HepG2 (cell line): ENCODE measurements around the gene LGR6. TPM values are rescaled to one million over a fixed set of nuclear protein-coding genes. Genes with fewer than 3 reads are reported as not detected.
A peak's percentile ranks its signal among the peaks of the same experiment; 100 is the strongest.

Source experiments
- ATAC-seq: fragments of 200-7000 bp; cut with Tn5 transposase; 3 replicates; pipeline ENCODE4 v1.9.1; 2020; ENCODE audit warnings: mild to moderate bottlenecking, moderate library complexity
- BruUV-seq: library from RNA; stranded (reverse); fragments of 400-500 nt; replicated peaks from 2 replicates; lab custom pipeline; 2021; lab: Mats Ljungman, UMichigan
- CTCF ChIA-PET: fragments of 300-600 bp; formaldehyde crosslinking; extraction: SDS; loops from one replicate; lab custom pipeline; 2021; ENCODE audit warnings: low total read pairs, inconsistent platforms, low intra/inter-chr PET ratio; lab: Yijun Ruan, JAX
- POLR2A ChIA-PET: fragments of 350-600 bp; sonication (Branson Sonifier 250); formaldehyde crosslinking; loops from one replicate; lab custom pipeline; 2020; ENCODE audit warnings: antibody characterized with exemption, inconsistent platforms; lab: Yijun Ruan, JAX
- DNase-seq: peaks from one replicate; pipeline ENCODE4 v3.0.0-alpha.2; 2015; ENCODE audit warnings: low spot score
- FAIRE-seq: peaks from 3 replicates; lab custom pipeline; 2011; peaks lifted over from hg19 to GRCh38; lab: Jason Lieb, UNC
- H2AFZ ChIP-seq: one replicate; pipeline ENCODE4 v1.6.1; 2011; ENCODE audit warnings: low read length, inconsistent platforms
- H3K27ac ChIP-seq: fragments of 300-600 bp; 3 replicates; pipeline ENCODE4 v1.8.0; 2011; ENCODE audit warnings: mixed run types, mild to moderate bottlenecking, mixed read lengths, low read length, inconsistent platforms; ENCODE audit not compliant: insufficient read depth; ENCODE audit errors: extremely low read length
- H3K27me3 ChIP-seq, 2 experiments: fragments of 200-600 bp in 1 of 2; 2 replicates in 1 of 2; 3 replicates in 1 of 2; pipeline versions ENCODE4 v1.6.0 to v1.8.0; 2011; ENCODE audit warnings: low read length in 2 of 2, mild to moderate bottlenecking in 2 of 2, moderate library complexity in 2 of 2, inconsistent platforms in 1 of 2; ENCODE audit not compliant: insufficient read depth in 2 of 2, control insufficient read depth in 1 of 2
- H3K36me3 ChIP-seq, 2 experiments: fragments of 200-600 bp in 1 of 2; replicated peaks in 1 of 2; 2 replicates in 1 of 2; 3 replicates in 1 of 2; pipeline versions ENCODE4 v1.5.1 to v1.8.0; 2011; ENCODE audit warnings: low read length in 2 of 2, inconsistent platforms in 1 of 2; ENCODE audit not compliant: insufficient read depth in 2 of 2, control insufficient read depth in 1 of 2
- H3K4me1 ChIP-seq: 2 replicates; pipeline ENCODE4 v1.5.1; 2012; ENCODE audit warnings: low read length, inconsistent platforms; ENCODE audit not compliant: insufficient read depth
- H3K4me2 ChIP-seq: 2 replicates; pipeline ENCODE4 v1.6.0; 2011; ENCODE audit warnings: low read depth, low read length, inconsistent platforms
- H3K4me3 ChIP-seq, 3 experiments: fragments of 200-600 bp in 1 of 3; sonication (generic), shearing (Covaris generic) in 1 of 3; replicated peaks in 1 of 3; 2 replicates each; pipeline ENCODE4 v1.5.1; 2011 to 2016; ENCODE audit warnings: low read length in 3 of 3, inconsistent platforms in 2 of 3, low read depth in 2 of 3, mild to moderate bottlenecking in 2 of 3, control low read depth in 1 of 3, mixed read lengths in 1 of 3; ENCODE audit not compliant: insufficient read depth in 1 of 3
- H3K79me2 ChIP-seq: one replicate; pipeline ENCODE4 v1.6.1; 2011; ENCODE audit warnings: low read length, inconsistent platforms; ENCODE audit not compliant: insufficient read depth
- H3K9ac ChIP-seq: 2 replicates; pipeline ENCODE4 v1.6.0; 2011; ENCODE audit warnings: mild to moderate bottlenecking, low read depth, low read length, inconsistent platforms; ENCODE audit not compliant: insufficient read depth
- H3K9me3 ChIP-seq: 2 replicates; pipeline ENCODE4 v1.5.1; 2012; ENCODE audit warnings: mild to moderate bottlenecking, low read length
- H4K20me1 ChIP-seq: 2 replicates; pipeline ENCODE4 v1.6.0; 2011; ENCODE audit warnings: inconsistent platforms, mild to moderate bottlenecking, low read length, moderate library complexity; ENCODE audit not compliant: insufficient read depth
- HNRNPH1 ChIP-seq: fragments of 200-400 bp; formaldehyde crosslinking; optimal IDR thresholded peaks from 2 replicates; pipeline ENCODE3; 2017; ENCODE audit warnings: mild to moderate bottlenecking, low read depth, low read length
- KDM6A ChIP-seq: IDR thresholded peaks from 2 replicates; pipeline ENCODE4 v1.6.1; 2016; ENCODE audit warnings: low read depth
- KLF9 ChIP-seq: IDR thresholded peaks from 2 replicates; pipeline ENCODE4 v1.6.1; 2016; ENCODE audit warnings: low read depth
- LCORL ChIP-seq, 2 experiments: fragments of 450-650 bp in 1 of 2; sonication (generic) in 1 of 2; formaldehyde crosslinking in 1 of 2; IDR thresholded peaks; 2 replicates each; pipeline versions ENCODE4 v1.5.0 to v1.6.1; 2017 to 2020; ENCODE audit warnings: antibody characterized with exemption in 1 of 2, missing genetic modification reagents in 1 of 2
- SMAD9 ChIP-seq: sonication (generic); formaldehyde crosslinking; IDR thresholded peaks from 2 replicates; pipeline ENCODE4 v1.5.1; 2020; ENCODE audit warnings: mild to moderate bottlenecking, missing genetic modification reagents
- ZKSCAN5 ChIP-seq: sonication (generic); formaldehyde crosslinking; IDR thresholded peaks from 2 replicates; pipeline ENCODE4 v1.5.1; 2020; ENCODE audit warnings: mild to moderate bottlenecking, missing genetic modification reagents
- ZNF263 ChIP-seq: sonication (generic); formaldehyde crosslinking; IDR thresholded peaks from 2 replicates; pipeline ENCODE4 v1.4.0; 2020; ENCODE audit warnings: missing genetic modification reagents
- ZNF382 ChIP-seq: sonication (generic); formaldehyde crosslinking; IDR thresholded peaks from 2 replicates; pipeline ENCODE4 v1.5.0; 2020; ENCODE audit warnings: missing genetic modification reagents, mild to moderate bottlenecking, borderline replicate concordance
- ZNF713 ChIP-seq: sonication (generic); formaldehyde crosslinking; IDR thresholded peaks from 2 replicates; pipeline ENCODE4 v1.4.0; 2020; ENCODE audit warnings: mild to moderate bottlenecking, missing genetic modification reagents
- WGBS: methylation state at CpG from one replicate; pipeline ENCODE4 v1.1.6; 2017; ENCODE audit warnings: low lambda C conversion rate; 5-methylcytosine and 5-hydroxymethylcytosine counted together
- in situ Hi-C: cut with HindIII; loops from 2 replicates; pipeline ENCODE4 v1.10.0; 2017; ENCODE audit warnings: low pct_unique_long_range_greater_than_20kb; ENCODE audit not compliant: extremely low pct_ligation_motif_present
- intact Hi-C: fragments of 100-400 bp; cut with micrococcal nuclease; formaldehyde crosslinking; loops from one replicate; pipeline ENCODE4 v1.10.0; 2022; ENCODE audit not compliant: unreplicated experiment
- polyA plus RNA-seq, 8 experiments: library from polyadenylated mRNA; depleted of rRNA in 3 of 8; stranded (reverse) in 7 of 8; unstranded in 1 of 8; fragments of >200 nt; fragmentation: Illumina TruSeq in 4 of 8; extraction: Trizol in 4 of 8; gene quantifications; 2 replicates each; pipeline versions ENCODE4 v1.2.1 to v1.2.3, GENCODE V29; 2011 to 2016; ENCODE audit warnings: low read depth in 4 of 8, missing spikeins in 1 of 8, mixed read lengths in 1 of 8; ENCODE audit not compliant: insufficient read depth in 1 of 8
- total RNA-seq, 5 experiments: library from RNA; depleted of rRNA; stranded (reverse); fragments of >200 nt; fragmentation: Illumina TruSeq; extraction: Trizol; gene quantifications; 2 replicates each; pipeline ENCODE4 v1.2.3, GENCODE V29; 2016; ENCODE audit warnings: low read depth in 1 of 5
- TF ChIP-seq, protein P1 (sequence below): sonication (generic); formaldehyde crosslinking; IDR thresholded peaks from 2 replicates; pipeline ENCODE4 v1.9.0; 2021; ENCODE audit warnings: mild to moderate bottlenecking, missing genetic modification reagents
- TF ChIP-seq, protein P2 (sequence below): sonication (generic); formaldehyde crosslinking; IDR thresholded peaks from 2 replicates; pipeline ENCODE4 v1.5.0; 2020; ENCODE audit warnings: mild to moderate bottlenecking, missing genetic modification reagents, moderate library complexity
- TF ChIP-seq, protein P3 (sequence below): sonication (generic); formaldehyde crosslinking; IDR thresholded peaks from 2 replicates; pipeline ENCODE4 v1.5.0; 2020; ENCODE audit warnings: mild to moderate bottlenecking, missing genetic modification reagents

Gene LGR6
- total and polyA plus RNA-seq, 2 of the 13 experiments (the other 11 are each of a cell fraction or from before 2014, with no cell fraction given): 0.07 TPM; not detected in 1

DNA sequence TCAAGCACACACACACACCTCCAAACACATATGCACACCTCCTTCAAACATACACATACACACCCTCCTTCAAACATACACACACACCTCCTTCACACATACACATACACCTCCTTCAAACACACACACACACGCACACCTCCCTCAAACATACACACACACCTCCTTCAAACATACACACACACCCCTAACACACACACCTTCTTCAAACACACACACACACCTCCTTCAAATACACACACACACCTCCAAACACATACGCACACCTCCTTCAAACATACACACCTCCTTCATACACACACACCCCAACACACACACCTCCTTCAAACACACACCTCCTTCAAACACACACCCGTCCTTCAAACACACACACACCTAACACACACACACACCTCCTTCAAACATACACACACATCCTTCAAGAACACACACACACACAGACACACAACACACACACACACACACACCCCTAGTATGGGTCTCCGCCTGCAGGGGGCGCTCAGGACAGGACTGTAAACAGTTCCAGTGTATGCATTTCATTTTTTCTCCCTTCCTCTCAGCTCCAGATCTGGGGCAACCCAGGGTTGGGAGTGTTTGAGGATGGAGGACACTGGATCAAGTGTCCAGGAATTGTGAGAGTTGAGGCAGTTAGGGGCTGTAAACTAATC, 12.1 kb downstream of the LGR6 start:
- ChIA-PET CTCF (no interaction called here), POLR2A (no interaction called here)
- in situ Hi-C loops: no loop called here
- no peaks in the 10 kb centered on the region for H3K4me1 ChIP-seq
- DNase-seq (no peak), ATAC-seq (no peak), FAIRE-seq (no peak)
- H3K9me3 ChIP-seq: no peaks in the 10 kb centered on the region
- no peak overlapping the region for H3K4me2 ChIP-seq
- H3K79me2 ChIP-seq: no peaks in the 10 kb centered on the region
- no TSS peak for BruUV-seq
- no peak overlapping the region for H3K27ac ChIP-seq
- no peaks in the 10 kb centered on the region for H3K36me3 ChIP-seq
- H2AFZ ChIP-seq: no peak overlapping the region
- intact Hi-C loops: no loop called here
- WGBS: 39% methylated on average over 5 of the region's 5 CpGs
- no peak overlapping the region for H3K9ac ChIP-seq
- H4K20me1 ChIP-seq: no peaks in the 10 kb centered on the region
- H3K4me3 ChIP-seq: no peak overlapping the region
- peaks cover under 1 to 7% of the 10 kb centered on the region in 2 experiments; a peak in 2 of 5 replicates for H3K27me3 ChIP-seq
- TF ChIP-seq LCORL (IDR thresholded peaks at IDR 0.05): peak; percentile 10; the same call in 1 of the 2 replicates
- no peak for TF ChIP-seq LCORL (CRISPR knock-in tag; IDR thresholded peaks at IDR 0.05)
- TF ChIP-seq ZNF263: no peak
- no peak for TF ChIP-seq HNRNPH1
- TF ChIP-seq KDM6A (CRISPR knock-in tag): no peak
- TF ChIP-seq ZNF713 (CRISPR knock-in tag): no peak
- TF ChIP-seq, protein P1, sequence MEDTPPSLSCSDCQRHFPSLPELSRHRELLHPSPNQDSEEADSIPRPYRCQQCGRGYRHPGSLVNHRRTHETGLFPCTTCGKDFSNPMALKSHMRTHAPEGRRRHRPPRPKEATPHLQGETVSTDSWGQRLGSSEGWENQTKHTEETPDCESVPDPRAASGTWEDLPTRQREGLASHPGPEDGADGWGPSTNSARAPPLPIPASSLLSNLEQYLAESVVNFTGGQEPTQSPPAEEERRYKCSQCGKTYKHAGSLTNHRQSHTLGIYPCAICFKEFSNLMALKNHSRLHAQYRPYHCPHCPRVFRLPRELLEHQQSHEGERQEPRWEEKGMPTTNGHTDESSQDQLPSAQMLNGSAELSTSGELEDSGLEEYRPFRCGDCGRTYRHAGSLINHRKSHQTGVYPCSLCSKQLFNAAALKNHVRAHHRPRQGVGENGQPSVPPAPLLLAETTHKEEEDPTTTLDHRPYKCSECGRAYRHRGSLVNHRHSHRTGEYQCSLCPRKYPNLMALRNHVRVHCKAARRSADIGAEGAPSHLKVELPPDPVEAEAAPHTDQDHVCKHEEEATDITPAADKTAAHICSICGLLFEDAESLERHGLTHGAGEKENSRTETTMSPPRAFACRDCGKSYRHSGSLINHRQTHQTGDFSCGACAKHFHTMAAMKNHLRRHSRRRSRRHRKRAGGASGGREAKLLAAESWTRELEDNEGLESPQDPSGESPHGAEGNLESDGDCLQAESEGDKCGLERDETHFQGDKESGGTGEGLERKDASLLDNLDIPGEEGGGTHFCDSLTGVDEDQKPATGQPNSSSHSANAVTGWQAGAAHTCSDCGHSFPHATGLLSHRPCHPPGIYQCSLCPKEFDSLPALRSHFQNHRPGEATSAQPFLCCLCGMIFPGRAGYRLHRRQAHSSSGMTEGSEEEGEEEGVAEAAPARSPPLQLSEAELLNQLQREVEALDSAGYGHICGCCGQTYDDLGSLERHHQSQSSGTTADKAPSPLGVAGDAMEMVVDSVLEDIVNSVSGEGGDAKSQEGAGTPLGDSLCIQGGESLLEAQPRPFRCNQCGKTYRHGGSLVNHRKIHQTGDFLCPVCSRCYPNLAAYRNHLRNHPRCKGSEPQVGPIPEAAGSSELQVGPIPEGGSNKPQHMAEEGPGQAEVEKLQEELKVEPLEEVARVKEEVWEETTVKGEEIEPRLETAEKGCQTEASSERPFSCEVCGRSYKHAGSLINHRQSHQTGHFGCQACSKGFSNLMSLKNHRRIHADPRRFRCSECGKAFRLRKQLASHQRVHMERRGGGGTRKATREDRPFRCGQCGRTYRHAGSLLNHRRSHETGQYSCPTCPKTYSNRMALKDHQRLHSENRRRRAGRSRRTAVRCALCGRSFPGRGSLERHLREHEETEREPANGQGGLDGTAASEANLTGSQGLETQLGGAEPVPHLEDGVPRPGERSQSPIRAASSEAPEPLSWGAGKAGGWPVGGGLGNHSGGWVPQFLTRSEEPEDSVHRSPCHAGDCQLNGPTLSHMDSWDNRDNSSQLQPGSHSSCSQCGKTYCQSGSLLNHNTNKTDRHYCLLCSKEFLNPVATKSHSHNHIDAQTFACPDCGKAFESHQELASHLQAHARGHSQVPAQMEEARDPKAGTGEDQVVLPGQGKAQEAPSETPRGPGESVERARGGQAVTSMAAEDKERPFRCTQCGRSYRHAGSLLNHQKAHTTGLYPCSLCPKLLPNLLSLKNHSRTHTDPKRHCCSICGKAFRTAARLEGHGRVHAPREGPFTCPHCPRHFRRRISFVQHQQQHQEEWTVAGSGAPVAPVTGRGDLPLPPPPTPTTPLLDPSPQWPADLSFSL: peak; percentile 95
- no peak for TF ChIP-seq ZKSCAN5 (CRISPR knock-in tag)
- TF ChIP-seq, protein P2, sequence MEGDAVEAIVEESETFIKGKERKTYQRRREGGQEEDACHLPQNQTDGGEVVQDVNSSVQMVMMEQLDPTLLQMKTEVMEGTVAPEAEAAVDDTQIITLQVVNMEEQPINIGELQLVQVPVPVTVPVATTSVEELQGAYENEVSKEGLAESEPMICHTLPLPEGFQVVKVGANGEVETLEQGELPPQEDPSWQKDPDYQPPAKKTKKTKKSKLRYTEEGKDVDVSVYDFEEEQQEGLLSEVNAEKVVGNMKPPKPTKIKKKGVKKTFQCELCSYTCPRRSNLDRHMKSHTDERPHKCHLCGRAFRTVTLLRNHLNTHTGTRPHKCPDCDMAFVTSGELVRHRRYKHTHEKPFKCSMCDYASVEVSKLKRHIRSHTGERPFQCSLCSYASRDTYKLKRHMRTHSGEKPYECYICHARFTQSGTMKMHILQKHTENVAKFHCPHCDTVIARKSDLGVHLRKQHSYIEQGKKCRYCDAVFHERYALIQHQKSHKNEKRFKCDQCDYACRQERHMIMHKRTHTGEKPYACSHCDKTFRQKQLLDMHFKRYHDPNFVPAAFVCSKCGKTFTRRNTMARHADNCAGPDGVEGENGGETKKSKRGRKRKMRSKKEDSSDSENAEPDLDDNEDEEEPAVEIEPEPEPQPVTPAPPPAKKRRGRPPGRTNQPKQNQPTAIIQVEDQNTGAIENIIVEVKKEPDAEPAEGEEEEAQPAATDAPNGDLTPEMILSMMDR (CRISPR knock-in tag): peak; percentile 42
- TF ChIP-seq ZNF382: no peak
- TF ChIP-seq SMAD9: no peak
- no peak for TF ChIP-seq KLF9 (CRISPR knock-in tag)
- TF ChIP-seq, protein P3, sequence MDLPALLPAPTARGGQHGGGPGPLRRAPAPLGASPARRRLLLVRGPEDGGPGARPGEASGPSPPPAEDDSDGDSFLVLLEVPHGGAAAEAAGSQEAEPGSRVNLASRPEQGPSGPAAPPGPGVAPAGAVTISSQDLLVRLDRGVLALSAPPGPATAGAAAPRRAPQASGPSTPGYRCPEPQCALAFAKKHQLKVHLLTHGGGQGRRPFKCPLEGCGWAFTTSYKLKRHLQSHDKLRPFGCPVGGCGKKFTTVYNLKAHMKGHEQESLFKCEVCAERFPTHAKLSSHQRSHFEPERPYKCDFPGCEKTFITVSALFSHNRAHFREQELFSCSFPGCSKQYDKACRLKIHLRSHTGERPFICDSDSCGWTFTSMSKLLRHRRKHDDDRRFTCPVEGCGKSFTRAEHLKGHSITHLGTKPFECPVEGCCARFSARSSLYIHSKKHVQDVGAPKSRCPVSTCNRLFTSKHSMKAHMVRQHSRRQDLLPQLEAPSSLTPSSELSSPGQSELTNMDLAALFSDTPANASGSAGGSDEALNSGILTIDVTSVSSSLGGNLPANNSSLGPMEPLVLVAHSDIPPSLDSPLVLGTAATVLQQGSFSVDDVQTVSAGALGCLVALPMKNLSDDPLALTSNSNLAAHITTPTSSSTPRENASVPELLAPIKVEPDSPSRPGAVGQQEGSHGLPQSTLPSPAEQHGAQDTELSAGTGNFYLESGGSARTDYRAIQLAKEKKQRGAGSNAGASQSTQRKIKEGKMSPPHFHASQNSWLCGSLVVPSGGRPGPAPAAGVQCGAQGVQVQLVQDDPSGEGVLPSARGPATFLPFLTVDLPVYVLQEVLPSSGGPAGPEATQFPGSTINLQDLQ (CRISPR knock-in tag): no peak
